G401 (cell line): Measurements from ENCODE around the gene KLK4. TPM values are rescaled to one million over a fixed set of nuclear protein-coding genes. Genes with fewer than 3 reads are reported as not detected.
"Not testable (repeated sequence)": the region's sequence is repeated elsewhere in the genome, so short reads cannot be mapped to it uniquely, and the experiment has no call there.

Experiments used
- DNase-seq: peaks from one replicate; pipeline ENCODE4 v3.0.0-alpha.2; 2015; ENCODE audit warnings: low spot score
- in situ Hi-C: cut with HindIII; loops from 2 replicates; pipeline ENCODE4 v1.10.0; 2016; ENCODE audit warnings: low sequenced_read_pairs, mixed read lengths
- total RNA-seq: library from RNA; depleted of rRNA; stranded (reverse); fragments of >200 nt; shearing (Covaris generic); gene quantifications from 2 replicates; pipeline ENCODE4 v1.2.3, GENCODE V29; 2014

KLK4 gene
- total RNA-seq, 1 experiment from 2014 or later, result not detected

GRCh38 chr19:50921426-50922316, 10.5 kb upstream of the KLK4 start:
- in situ Hi-C loops, result no loop called here
- DNase-seq, result no peak

GRCh38 chr19:50916069-50916468, 4.9 kb upstream of the KLK4 start:
- in situ Hi-C loops, result no loop called here
- no peak for DNase-seq

GRCh38 chr19:50912727-50913716, 1.8 kb upstream of the KLK4 start:
- in situ Hi-C loops, result no loop called here
- DNase-seq, result no peak

GRCh38 chr19:50912102-50912599, 956 bp upstream of the KLK4 start:
- DNase-seq, result no peak
- in situ Hi-C loops, result no loop called here

GRCh38 chr19:50910722-50911121, 473 bp downstream of the KLK4 start:
- in situ Hi-C loops, result no loop called here

GRCh38 chr19:50909240-50910070, 1.7 kb downstream of the KLK4 start:
- DNase-seq, result peak; percentile 40
- in situ Hi-C loops, result no loop called here

More at GRCh38 chr19:50910722-50911121, 473 bp downstream of the KLK4 start:
- no peak for DNase-seq

GRCh38 chr19:50908336-50908735, 2.9 kb downstream of the KLK4 start:
- in situ Hi-C loops, result no loop called here
- no peak for DNase-seq

GRCh38 chr19:50906217-50906616, 5.0 kb downstream of the KLK4 start:
- DNase-seq, result peak; percentile 10
- in situ Hi-C loops, result no loop called here

- DNase-seq, result no peak
- in situ Hi-C loops, result no loop called here
Measured at GRCh38 chr19:50902640-50903039, 8.6 kb downstream of the KLK4 start.

GRCh38 chr19:50899569-50899968, 11.6 kb downstream of the KLK4 start:
- in situ Hi-C loops, result no loop called here
- no peak for DNase-seq

- DNase-seq, result no peak
- in situ Hi-C loops, result no loop called here
Measured at GRCh38 chr19:50898018-50898417, 13.2 kb downstream of the KLK4 start.

GRCh38 chr19:50897612-50898011, 13.6 kb downstream of the KLK4 start:
- in situ Hi-C loops, result no loop called here

GRCh38 chr19:50897191-50897607, 14.0 kb downstream of the KLK4 start:
- in situ Hi-C loops, result no loop called here
- DNase-seq, result no peak

More at GRCh38 chr19:50897612-50898011, 13.6 kb downstream of the KLK4 start:
- DNase-seq, result no peak

GRCh38 chr19:50896591-50897190, 14.5 kb downstream of the KLK4 start:
- in situ Hi-C loops, result no loop called here
- DNase-seq, result no peak

- in situ Hi-C loops, DNase-seq: not testable (repeated sequence)
Measured at GRCh38 chr19:50896089-50896590, 15.1 kb downstream of the KLK4 start.

- no peak for DNase-seq
- in situ Hi-C loops, result no loop called here
Measured at GRCh38 chr19:50894478-50895356, 16.5 kb downstream of the KLK4 start.

- DNase-seq, result no peak
- in situ Hi-C loops, result no loop called here
Measured at GRCh38 chr19:50893047-50893736, 18.0 kb downstream of the KLK4 start.
